HG03097 (cell line): ENCODE measurements around the gene ZNF235.
"Not testable (repeated sequence)": the region's sequence is repeated elsewhere in the genome, so short reads cannot be mapped to it uniquely, and the experiment has no call there.

Source experiments
- ATAC-seq: cut with Tn5 transposase; IDR thresholded peaks from one replicate; pipeline ENCODE4 v1.9.1; 2021; ENCODE audit not compliant: unreplicated experiment, low FRiP score

ZNF235 gene

GRCh38 chr19:44304659-44305193, at the start of gene ZNF235:
Gene ZNF235 (minus strand): TSS chr19:44305025. CDS start chr19:44303404, 1,621 bp downstream.
- ATAC-seq, result peak; percentile 94

DNA sequence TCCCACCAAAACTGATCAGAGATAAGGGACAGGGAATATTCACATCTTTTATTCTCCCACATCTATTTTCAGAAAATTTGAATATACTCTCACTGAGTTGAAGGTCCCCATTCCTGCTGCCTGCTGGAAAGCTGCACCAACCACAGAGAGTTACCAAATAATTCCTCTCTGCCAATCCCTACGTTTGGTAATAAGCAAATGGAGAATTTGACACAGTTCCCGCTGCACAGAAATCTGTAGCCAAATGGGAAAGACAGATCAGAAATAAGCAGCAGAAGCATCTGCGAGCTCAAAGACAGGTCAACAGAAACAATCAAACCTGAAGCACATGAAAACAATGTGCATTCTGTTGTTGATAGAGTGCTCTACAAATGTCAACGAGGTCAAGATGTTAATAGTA, 41.7 kb upstream of the ZNF235 start:
- no peak for ATAC-seq

DNA sequence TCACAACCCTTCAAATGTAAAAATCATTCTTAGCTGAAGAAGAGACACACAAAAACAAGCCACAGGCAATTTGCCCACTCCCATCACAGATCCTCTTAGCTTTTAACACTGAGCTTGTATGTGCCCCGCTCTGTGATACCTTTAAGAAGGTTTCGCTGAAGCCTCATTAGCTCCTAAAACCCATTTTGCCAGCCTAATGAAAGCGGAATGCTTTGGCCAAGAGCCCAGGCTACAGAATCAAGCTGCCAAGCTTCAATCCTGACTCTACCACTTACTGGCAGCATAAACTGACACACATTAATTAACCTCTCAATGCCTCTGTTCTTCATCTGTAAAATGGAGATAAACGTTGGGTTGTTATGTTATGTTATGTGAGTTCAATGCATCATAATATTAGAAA, 41.1 kb upstream of the ZNF235 start:
- no peak for ATAC-seq

- no peak for ATAC-seq
Measured at GRCh38 chr19:44344255-44344654, 39.4 kb upstream of the ZNF235 start.

GRCh38 chr19:44341794-44342193, 37.0 kb upstream of the ZNF235 start:
- ATAC-seq, result no peak

- ATAC-seq, result not testable (repeated sequence)
Measured at GRCh38 chr19:44334639-44335038, 29.8 kb upstream of the ZNF235 start.

DNA sequence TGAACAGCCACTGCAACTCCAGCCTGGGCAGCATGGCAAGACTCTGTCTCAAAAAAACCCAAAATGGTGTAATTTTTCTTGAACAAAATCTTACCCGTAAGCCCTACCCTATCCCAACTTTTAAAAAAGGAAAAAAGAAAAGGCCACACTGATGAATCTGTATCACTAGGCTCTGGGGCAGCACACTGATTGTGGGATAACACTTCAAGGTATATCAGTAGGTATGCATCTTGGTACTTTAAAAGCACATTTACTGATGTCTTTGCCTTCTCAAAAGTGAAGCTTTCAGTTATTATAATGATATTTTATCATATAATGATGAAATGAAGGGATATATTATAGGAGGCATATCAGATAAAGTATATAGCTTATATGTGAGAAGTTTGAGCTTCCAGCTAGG, 27.3 kb upstream of the ZNF235 start:
- no peak for ATAC-seq

- no peak for ATAC-seq
Measured at GRCh38 chr19:44315883-44316282, 11.1 kb upstream of the ZNF235 start.

DNA sequence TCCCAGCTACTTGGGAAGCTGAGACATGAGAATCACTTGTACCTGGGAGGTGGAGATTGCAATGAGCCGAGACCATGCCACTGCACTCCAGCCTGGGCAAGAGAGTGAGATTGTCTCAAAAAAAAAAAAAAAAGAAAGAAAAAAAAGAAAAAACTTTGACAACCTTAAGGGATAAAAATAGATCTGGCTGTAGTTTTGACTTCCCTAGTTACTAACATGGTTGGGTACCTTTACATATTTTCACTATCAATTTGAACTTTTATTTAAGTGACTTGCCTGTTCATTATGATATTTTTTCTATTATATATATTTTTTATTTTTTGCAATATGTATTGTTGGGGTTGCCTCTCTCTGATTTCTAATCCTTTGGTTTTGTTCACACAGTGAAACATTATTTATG, 8.4 kb upstream of the ZNF235 start:
- no peak for ATAC-seq

- ATAC-seq, result no peak
Measured at GRCh38 chr19:44308011-44308410, 3.2 kb upstream of the ZNF235 start.

- ATAC-seq, result no peak
Measured at GRCh38 chr19:44306283-44306682, 1.5 kb upstream of the ZNF235 start.

- ATAC-seq, result no peak
Measured at GRCh38 chr19:44305457-44305856, 632 bp upstream of the ZNF235 start.

DNA sequence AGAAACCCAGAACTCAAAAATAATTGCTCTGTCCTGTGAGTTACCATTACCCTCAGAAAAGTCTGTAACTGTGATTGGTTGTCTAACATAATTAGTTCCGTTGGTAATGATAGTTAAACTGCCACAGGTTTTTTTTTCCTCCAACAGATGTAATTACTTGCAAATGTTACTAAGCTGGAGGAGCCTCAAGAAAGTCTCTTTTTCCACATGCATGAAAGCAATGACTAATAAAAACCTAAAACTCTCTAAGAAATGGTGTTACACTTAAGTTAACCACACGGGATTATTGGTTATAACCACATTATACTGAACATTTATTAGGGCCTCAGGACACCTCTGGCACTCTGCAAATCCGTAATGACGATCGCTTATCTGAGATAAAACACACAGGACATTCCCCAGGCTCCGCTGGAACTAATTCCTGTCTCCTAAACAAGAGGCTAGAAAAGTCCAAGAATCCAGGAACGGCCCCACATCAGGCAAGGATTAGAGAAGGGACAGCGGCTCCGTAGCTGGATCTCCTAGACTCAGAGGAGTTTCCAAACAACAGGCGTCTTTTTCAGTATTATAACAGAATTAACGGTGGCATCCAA, 753 bp downstream of the ZNF235 start:
- ATAC-seq, result no peak

GRCh38 chr19:44303320-44303719, 1.5 kb downstream of the ZNF235 start:
- ATAC-seq, result no peak

DNA sequence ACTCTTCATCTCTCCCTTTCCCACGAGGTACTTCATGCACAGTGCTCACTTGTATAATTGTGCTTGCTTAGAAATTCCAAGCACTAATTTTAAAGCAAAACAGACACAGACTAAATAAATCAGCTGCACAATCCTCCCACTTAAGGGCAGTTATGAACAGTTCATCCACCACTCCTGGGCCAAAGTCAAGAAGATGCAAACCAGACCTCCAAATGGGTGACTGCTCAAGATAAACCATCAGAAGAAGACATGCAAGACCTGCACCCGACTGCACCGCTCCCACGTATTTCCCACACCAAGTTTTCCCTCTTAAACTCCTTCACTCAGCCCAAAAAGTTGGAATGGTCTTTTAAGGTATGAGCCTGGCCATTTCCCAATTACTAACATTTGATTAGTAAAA, 19.9 kb downstream of the ZNF235 start:
- no peak for ATAC-seq

GRCh38 chr19:44282846-44283245, 22.0 kb downstream of the ZNF235 start:
- no peak for ATAC-seq

DNA sequence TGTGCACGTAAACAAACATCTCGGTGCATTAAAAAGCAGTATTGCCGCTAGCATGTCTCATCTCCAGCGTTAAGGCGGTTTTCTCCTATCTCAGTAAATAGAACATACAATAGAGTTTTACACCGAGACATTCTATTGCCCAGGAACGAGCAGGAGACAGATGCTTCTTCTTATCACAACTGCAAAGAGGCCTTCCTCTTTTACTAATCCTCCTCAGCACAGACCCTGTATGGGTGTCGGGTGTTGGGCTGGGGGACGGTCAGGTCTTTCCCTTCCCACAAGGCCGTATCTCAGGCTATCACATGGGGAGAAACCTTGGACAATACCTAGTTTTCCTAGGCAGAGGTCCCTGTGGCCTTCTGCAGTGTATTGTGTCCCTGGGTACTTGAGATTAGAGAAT, 23.9 kb downstream of the ZNF235 start:
- no peak for ATAC-seq

- ATAC-seq, result no peak
Measured at GRCh38 chr19:44278181-44278690, 26.6 kb downstream of the ZNF235 start.

GRCh38 chr19:44277331-44277730, 27.5 kb downstream of the ZNF235 start:
- ATAC-seq, result no peak

- ATAC-seq, result no peak
Measured at GRCh38 chr19:44260695-44261446, 44.0 kb downstream of the ZNF235 start.

GRCh38 chr19:44260343-44260681, 44.5 kb downstream of the ZNF235 start:
- ATAC-seq, result no peak

DNA sequence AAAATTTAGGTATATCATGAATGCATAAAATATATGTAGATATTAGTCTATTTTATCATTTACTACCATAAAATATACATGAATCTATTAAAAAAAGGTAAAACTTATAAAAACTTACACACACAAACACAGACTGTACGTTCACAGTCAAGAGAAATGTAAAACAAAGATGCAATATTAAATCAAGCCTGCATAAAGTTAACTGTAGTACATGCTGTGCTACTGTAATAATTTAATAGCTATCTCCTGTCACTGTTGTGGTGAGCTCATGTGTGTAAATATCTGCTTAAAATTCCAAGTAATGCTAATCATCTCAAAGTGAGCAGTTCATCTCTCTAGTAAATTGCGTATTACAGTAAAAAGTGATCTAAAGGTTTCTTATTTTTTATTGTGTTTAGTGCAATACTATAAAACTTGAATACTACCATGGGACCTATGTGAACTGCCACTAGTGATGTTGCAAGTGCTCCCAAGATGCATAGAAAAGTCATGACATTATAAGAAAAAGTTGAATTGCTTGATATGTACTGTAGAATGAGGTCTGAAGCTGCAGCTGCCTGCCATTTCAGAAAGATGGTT, 45.9 kb downstream of the ZNF235 start:
- no peak for ATAC-seq
